M059J (cell line): ENCODE data around the gene VPS37C. TPM values are rescaled to one million over a fixed set of nuclear protein-coding genes. Genes with fewer than 3 reads are reported as not detected.

ENCODE experiments used
- DNase-seq: peaks from one replicate; pipeline ENCODE4 v3.0.0-alpha.2; 2012; ENCODE audit warnings: low read depth
- total RNA-seq: library from RNA; depleted of rRNA; stranded (reverse); fragments of >200 nt; shearing (Covaris generic); gene quantifications from 2 replicates; pipeline ENCODE4 v1.2.3, GENCODE V29; 2014

VPS37C gene
- total RNA-seq, 1 experiment from 2014 or later: 15.1 TPM

DNA sequence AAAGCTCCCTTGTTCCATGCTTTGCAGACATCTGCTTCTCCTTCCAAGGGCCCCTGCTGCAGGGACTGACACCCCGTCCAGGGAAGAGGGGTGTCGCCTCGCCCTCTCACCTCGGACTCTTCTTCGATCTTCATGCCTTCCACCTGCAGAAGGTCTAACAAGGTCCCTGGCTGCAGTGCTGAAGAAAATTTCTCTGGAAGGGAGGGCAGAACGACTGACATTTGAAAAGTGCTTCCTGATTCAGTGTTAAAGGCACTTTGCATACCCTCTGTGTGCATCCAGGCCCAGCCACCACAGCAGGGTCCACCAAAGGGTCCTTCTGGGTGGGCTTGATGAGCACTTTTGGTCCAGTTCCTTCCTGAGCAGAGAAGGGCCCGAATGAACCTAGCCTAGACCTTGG lies 28.1 kb downstream of the VPS37C start:
- DNase-seq: no peak

DNA sequence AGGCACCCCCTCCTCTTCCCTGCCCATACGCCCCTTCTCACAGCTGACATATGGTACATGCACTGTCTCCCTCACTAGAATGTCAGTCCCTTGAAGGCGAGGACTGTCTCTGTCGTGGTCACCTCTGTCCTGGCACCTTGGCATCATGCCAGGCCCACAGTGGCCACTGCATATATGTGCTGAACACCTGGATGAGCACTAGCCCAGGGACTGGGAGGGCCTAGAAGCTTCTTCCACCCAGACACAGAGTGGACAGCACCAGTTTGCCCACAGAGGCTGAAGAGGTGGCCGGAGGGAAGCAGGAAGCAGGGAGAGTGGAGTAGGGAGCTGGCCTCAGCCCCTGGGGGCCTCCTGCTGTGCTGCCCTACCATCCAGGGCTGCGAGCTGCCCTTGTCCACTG lies 28.6 kb downstream of the VPS37C start:
- no peak for DNase-seq

DNA sequence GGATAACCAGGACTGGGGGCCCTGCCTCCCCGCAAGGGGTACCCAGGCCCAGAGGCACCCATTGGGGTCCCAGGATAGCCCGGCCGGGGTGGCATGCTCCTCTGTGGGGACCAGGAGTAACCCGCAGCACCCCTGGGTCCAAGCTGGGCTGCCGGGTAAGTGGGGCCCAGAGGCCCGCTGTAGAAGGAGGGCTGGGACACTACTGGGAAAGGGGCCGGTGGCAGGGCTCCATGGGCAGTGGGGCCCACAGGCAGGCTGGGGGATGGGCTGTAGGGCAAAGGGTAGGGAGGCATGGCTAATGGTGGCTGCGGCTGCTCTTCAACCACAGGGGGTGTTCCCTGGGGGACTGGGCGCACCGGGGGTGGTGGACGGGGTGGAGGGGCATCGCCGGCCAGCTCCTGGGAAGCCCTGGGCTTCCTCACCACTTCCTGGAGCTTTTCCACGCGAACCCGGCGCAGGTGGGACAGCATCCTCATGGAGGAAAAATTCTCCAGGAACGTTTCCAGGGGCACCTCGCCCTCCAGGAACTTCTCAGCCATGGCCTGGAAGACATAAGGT lies 29.1 kb downstream of the VPS37C start:
- no peak for DNase-seq

DNA sequence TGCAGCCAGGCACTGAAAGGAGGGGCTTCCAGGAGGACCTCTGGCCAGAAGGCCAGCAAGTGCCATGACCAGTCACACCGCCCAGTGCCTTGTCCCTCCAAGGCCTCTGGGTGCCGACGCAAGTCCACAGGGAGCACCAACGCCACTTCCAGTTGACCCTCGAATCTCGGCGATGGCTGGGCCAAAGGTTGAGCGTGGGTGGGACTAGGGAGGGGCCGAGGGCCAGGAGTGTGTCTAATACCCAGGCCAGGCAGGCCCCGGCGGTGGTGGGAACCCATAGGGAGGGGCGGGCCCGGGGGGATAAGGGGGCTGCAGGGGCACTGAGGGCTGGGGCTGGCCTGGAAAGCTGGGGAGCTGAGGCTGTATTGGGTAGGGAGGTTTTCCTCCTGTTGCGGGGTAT lies 29.6 kb downstream of the VPS37C start:
- DNase-seq: no peak

DNA sequence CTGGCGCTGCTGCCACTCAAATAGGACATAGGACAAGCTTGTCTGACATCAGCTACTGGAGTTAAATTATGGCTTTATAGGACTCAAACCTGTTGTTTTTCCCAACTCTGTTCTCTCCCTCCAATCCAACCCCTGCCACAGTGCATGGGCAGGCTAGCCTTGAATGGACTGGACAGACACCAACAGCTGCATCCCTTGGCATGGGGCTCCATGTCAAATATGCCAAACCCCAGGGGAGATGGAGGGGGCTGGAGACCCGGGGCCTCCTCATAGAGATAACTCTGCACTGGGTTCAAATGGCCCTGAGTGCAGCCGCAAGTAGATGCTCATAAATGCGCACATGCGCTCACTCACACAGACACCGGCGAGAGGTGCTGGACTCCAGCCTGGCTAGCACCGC lies 30.0 kb downstream of the VPS37C start:
- no peak for DNase-seq

DNA sequence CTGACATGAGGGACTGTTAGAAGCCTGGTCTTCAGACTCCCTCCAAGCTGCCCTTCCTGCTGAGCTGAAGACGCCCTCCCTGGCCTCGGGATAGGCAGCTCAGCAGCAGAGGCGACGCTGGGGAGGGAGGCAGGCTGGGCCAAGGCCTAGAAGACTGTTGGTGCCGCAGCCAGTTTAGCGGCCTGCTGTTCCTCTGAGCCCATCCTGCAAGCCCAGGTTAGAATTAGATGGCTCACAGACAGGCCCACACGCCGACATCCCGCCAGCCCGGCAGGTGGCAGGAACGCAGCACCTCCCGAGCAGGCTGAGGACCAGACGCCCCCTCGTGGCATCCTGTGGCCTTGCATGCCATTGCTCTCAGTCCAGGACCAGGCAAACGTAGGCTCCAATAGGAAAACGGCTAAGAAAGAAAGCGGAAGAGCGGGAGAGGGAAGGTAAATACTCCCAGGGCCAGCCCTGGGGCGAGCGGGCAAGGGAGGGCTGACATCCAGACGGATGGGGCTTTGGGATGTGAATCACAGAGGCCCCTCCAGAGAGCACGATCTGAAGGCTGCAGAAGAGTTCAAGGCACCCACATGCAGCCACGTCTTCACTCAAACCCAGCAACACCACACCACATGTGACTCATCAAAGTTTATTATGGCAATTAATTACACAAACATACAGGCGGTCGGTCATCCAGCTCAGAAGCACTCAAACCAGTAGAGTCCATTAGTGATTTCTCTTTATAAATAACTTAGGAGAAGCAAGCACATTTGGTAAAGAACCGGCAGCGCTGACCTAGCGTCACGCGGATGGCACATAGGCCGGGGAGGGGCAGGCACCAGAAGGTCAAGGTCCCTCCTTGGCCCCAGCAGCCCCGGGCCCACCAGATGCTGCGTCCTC lies 31.3 kb downstream of the VPS37C start:
- DNase-seq: peak; percentile 97

DNA sequence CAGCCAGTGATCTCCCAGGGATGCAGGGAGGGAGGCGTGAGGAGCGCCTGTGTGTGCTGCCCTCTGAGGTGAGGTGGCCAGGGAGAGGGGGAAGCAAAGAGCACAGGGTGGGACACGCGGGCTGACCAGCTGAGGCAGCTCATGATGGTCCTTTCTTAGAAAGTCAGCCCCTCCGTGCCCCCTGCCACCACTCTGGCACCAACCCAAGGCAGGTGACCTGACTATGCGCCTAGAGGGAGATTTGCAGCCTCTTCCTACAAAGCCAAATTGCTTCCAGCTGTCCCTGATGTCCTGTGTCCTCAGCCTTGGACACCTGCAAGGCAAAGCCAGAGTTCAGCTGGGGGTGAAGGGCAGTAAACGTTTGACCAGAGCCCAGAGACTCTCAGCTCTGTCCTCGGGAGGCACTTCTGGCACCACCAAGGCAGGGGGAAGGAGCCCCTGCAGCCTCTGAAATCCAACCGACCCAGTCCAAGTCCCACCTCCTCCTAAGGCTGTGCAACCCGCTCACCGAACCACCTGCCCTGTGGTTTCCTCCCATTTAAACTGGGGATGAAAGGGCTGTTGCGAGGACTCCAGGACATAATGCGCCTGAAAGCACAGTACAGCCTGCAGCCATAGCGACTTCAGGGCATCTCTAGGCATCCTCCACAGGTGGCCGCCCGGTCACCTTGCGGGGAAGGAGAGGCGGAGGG lies 32.1 kb downstream of the VPS37C start:
- no peak for DNase-seq

DNA sequence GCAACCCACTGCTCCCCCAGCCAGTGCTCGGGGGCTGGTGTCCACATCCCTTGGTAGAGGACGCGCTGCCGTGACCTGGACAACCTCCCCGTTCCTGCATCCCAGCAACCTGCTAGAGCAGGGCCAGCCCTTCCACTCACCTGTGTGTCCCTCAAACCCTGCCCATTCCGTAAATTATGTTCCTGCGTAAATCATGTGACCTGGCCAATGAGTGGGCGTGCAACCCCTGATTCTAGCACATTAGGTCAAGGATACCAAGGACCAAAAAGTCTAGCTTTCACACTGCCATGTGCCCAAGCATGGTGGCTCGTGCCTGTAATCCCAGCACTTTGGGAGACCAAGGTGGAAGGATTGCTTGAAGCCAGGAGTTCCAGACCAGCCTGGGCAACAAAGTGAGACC lies 33.2 kb downstream of the VPS37C start:
- DNase-seq: no peak

DNA sequence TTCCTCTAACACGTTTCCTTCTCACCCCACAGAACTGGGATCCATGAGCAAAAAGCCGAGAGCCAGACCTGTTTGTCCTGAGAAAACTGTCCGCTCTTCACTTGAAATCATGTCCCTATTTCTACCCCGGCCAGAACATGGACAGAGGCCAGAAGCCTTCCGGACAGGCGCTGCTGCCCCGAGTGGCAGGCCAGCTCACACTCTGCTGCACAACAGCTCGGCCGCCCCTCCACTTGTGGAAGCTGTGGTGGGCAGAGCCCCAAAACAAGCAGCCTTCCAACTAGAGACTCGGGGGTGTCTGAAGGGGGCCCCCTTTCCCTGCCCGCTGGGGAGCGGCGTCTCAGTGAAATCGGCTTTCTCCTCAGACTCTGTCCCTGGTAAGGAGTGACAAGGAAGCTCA lies 35.0 kb downstream of the VPS37C start:
- no peak for DNase-seq

DNA sequence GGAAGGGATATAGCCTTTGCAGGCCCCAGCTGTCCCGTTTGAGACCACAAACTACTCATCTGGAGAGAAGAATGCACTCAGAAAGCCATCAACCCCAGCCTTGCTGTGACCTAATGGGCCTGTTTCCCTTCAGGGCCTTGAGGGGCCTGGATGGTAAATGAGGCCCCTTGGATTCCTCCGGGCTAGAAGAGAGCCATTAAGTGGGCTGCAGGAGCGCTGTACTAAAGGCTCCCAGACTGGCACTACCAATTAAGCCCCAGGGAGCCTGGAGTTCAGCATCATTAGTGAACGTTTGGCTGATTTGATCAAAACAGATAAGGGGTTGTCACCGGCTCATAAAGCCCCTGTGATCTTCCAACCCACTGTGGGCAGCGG lies 35.9 kb downstream of the VPS37C start:
- DNase-seq: no peak

DNA sequence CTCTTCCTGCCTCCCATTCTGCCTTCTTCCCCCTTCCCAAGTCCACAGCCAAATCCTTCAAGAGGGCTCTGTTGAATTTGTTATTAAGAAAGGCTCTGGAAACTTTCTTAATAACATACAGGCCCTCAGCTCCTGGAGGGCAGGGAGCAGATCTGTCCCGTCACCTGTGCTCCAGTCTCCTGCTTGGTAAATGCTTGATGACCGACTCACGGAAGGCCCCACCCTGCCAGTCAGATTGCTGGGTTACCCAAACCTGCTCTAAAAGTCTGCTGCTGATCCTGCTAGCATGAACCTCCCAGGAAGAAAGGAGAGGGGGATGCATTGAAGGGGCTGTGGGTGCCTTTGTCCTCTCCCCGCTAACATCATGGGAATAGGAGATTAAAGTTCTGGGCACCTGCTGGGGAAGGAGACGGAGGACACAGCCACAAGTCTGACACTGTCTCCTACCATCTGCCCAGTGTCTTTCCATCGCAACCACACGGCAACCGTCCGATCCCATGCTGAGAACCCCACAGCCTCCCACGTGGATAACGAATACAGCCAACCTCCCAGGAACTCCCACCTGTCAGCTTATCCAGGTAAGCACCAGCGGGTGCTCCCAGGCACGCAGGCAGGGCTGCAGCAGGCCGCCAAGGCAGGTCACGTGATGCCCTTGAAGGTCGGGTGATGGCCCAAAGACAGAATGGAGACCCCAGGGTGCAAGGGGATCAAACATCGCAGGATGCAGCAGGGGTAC lies 36.5 kb downstream of the VPS37C start:
- DNase-seq: no peak

DNA sequence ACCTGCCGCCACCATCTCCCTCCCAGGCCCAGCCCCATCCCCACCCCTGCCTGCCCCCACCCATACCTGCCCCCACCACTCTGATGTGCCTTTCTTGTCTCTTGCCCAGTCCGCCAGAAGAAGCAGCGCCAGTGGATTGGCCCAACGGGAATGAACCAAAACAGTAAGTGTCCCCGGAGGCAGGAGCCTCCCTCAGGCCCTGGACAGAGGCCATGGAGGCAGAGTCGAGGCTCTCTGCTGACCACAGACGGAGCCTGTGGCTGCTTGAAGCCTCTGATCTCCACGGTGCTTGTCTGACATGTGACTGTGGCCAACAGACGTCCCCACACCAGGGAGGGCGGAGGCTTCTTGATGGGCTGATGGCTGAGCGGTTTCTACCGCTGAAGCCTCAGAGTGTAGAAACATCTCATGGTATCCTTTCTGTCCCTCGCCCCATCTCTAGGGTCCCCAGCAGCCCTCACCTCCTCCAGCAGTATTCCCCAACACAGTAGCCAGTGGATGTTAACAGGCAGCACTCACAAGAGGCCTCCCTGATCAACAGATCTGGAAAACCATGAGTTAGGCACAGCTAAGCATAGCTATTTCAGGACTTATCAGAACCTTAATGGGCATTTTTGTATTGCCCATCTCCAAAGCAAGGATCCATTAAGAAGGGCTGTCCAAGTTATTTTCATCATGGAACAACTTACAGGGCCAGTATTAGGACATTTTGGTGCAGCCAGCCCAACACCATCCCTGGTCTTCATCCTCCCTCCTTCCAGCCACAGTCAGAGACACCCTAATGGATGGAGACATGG lies 37.3 kb downstream of the VPS37C start:
- peak; percentile 13 for DNase-seq

DNA sequence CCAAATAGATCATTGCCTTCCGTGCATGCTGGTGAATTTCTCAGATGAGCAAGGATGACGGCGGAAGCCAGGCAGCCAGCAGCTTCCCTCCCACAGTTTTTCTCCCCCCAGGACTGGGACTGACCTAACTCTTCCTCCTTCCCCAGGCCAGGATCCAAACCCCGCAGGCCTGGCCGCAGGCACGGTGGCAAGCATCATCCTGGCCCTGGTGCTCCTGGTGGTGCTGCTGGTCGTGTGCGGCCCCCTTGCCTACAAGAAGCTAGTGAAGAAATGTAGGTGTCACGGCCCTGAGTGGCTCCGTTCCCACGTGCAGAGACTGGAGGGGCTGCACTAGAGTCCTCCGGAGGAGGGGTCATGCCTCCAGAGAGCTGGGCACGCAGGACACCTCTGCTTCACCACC lies 38.5 kb downstream of the VPS37C start:
- no peak for DNase-seq

DNA sequence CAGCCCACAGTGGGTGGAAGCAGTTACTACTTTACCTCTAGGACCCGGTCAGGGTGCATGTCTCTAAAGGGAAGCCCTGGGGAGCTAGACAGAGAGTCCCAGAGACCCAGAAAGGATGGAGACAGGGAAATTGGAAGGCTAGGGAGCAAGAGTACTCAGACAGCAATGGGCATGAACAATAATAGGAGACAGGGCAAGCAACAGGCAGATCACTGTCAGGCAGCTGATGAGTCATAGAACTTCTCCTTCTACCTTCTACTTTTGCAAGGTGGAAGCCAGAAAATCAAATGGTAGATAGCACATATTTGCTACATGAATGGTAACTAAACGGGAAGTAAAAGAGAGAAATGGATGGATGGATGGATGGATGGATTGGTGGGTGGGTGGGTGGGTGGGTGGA lies 39.3 kb downstream of the VPS37C start:
- peak; percentile 33 for DNase-seq

DNA sequence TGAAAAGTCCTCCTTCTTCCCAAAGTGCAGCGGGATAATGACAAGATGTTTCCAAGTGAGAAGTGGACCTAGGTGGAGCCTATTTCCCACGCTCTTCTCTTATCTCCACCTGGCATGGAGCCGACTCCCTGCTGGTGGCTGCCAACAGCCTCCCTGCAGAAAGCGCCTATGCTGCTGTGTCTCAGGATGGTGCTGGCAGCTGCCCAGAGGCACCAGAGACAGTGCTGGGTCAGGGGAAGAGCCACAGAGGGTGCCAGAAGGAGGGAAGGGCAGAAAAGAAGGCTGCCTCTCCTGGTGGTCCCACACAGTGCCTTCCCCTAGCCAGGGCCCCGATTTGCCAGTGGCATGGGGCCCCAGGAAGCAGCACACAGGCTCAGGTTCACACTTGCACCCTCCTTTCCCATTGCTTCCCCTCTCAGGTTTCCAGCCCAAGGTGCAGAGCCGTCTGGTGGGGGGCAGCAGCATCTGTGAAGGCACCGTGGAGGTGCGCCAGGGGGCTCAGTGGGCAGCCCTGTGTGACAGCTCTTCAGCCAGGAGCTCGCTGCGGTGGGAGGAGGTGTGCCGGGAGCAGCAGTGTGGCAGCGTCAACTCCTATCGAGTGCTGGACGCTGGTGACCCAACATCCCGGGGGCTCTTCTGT lies 39.9 kb downstream of the VPS37C start:
- peak; percentile 33 for DNase-seq

DNA sequence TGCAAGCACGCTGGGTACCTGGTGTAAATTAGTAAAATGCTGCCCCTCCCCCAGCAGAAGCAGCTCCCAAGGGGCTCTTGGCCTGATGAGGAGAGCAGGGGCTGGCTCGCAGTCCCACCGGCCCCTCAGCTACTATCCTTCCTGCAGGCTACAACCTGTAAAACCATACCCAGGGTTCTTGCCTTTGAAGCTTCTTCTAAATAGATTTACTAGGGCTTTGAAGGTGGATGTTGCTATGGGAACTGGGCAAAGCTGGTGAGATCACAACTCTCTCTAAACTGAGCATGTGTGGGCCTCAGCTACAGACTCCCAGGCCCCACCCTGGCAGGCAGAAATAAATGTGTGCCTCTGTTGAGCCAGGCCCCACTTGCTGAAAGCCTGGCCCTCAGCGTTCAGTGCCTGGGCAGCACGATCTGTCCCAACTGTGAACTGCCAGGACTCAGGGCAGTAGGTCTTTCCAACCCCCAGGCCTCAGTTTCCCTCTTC lies 40.5 kb downstream of the VPS37C start:
- DNase-seq: peak; percentile 43

DNA sequence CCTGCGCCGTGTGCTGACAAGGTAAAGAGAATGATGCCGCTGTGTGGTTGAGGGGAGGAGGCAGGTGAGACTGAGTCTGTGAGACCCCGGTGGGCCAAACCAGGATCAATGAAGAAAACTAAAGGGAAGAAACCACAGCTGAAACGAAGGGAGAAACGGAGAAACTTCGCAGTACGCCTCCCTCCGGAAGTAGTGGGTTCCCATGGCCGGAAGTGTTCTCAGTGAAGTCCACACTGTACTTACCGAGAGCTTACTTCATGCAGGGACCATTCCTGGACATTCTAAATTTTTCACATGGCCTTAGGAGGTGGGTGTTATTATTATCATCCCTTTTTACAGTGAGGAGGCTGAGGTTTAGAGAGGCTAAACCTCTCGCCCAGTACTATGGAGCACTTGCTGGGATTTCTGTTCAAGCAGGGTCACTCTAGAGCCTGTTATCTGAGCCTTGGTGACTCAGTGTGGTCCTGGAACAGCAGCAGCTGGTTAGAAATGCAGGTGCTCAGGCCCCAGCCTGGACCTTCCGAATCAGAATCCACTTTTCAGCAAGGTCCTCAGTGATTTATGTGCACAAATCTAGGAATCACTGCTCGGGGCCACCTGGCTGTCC lies 41.0 kb downstream of the VPS37C start:
- DNase-seq: no peak

DNA sequence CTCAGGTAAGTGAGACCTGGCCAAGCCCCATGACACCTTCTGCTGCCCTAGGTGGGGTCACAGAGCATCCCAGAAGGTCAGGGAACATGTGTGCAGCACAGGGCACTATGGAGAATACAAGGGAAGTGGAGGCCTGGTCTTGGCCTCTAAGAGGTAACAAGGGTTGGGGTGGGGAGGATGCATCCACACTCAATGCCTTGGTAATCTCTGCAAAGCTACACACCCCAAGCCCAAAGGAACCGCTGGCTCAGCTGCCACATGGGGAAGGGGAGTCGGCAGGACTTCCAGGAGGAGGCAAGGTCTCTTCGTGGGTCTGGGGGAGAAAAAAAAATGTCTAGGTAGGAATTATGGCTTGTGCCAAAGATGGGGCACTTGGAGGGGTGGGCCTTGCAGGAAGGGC lies 41.7 kb downstream of the VPS37C start:
- DNase-seq: no peak

DNA sequence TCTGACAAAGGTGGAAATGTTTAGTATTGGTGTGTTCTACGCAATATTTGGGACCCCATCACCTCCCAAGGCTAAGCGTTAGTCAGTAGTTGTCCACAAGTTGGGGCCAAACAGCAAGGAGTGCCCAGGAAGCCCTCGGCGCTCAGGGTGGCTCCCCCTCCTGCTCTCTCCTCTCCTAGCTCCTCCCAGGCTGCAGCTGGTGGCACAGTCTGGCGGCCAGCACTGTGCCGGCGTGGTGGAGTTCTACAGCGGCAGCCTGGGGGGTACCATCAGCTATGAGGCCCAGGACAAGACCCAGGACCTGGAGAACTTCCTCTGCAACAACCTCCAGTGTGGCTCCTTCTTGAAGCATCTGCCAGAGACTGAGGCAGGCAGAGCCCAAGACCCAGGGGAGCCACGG lies 42.2 kb downstream of the VPS37C start:
- no peak for DNase-seq

DNA sequence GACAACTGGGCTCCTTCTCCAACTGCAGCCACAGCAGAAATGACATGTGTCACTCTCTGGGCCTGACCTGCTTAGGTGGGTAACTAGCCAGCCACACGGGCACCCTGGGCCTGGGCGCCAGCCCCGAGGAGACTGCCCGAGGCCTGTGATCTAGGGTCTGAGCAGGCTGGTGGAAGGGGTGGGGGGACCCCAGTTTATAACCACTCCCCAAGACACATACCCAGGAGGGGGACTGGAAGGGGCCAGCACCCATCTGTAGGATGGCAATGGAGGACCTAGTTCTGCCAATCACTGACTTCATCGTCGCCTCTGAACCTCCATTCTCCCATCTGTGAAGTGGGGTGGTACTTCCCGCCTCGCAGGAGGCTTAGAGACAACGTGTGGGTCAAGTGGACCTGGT lies 42.8 kb downstream of the VPS37C start:
- DNase-seq: no peak
